Mesodermal cell (in vitro differentiated cells): ENCODE data around the gene RPTOR.

ENCODE experiments used
- H3K27ac ChIP-seq: 2 replicates; pipeline ENCODE4 v1.7.0; 2013; ENCODE audit warnings: mild to moderate bottlenecking, low read depth, low read length, moderate library complexity; ENCODE audit not compliant: severe bottlenecking
- H3K36me3 ChIP-seq: 2 replicates; pipeline ENCODE4 v1.7.1; 2013; ENCODE audit warnings: mild to moderate bottlenecking, low read length, moderate library complexity; ENCODE audit not compliant: control insufficient read depth, insufficient read depth
- H3K4me1 ChIP-seq: one replicate; pipeline ENCODE4 v1.7.1; 2013; ENCODE audit warnings: mild to moderate bottlenecking, low read length; ENCODE audit not compliant: insufficient read depth, control insufficient read depth, poor library complexity, severe bottlenecking
- H3K4me3 ChIP-seq: 2 replicates; pipeline ENCODE4 v1.7.0; 2013; ENCODE audit warnings: low read length, control low read depth, mild to moderate bottlenecking; ENCODE audit not compliant: insufficient read depth, poor library complexity, severe bottlenecking; ENCODE audit errors: extremely low read depth
- H3K9me3 ChIP-seq: 2 replicates; pipeline ENCODE4 v1.7.1; 2013; ENCODE audit warnings: mild to moderate bottlenecking, low read length, moderate library complexity; ENCODE audit not compliant: control insufficient read depth
- WGBS, 2 experiments: methylation state at CpG; one replicate each; pipeline ENCODE4 v1.1.5; 2013; ENCODE audit warnings: missing lambda C conversion rate in 2 of 2; ENCODE audit not compliant: insufficient coverage in 2 of 2; 5-methylcytosine and 5-hydroxymethylcytosine counted together

The RPTOR gene

GRCh38 chr17:80724775-80725266 is 180.2 kb downstream of the RPTOR start:
- Histone ChIP-seq H3K27ac (peak overlapping the region; percentile 72), H3K4me1 (peaks cover 32% of the 10 kb centered on the region), H3K4me3 (no peak overlapping the region), H3K9me3 (no peaks in the 10 kb centered on the region), H3K36me3 (peaks cover 6% of the 10 kb centered on the region)
- WGBS, 2 experiments, result 70 to 90% methylated on average over 9 to 11 of the region's 16 CpGs

- 74 to 85% methylated on average over 3 to 5 of the region's 8 CpGs for WGBS, 2 experiments
Measured at GRCh38 chr17:80725517-80725916, 180.9 kb downstream of the RPTOR start.

GRCh38 chr17:80726558-80727408 is 182.1 kb downstream of the RPTOR start:
- WGBS, 2 experiments, result 94 to 95% methylated on average over 40 to 41 of the region's 42 CpGs
- Histone ChIP-seq H3K4me3 (no peak overlapping the region), H3K27ac (no peak overlapping the region), H3K9me3 (no peaks in the 10 kb centered on the region), H3K4me1 (peaks cover 23% of the 10 kb centered on the region), H3K36me3 (peaks cover 6% of the 10 kb centered on the region)

More at GRCh38 chr17:80725517-80725916, 180.9 kb downstream of the RPTOR start:
- H3K27ac ChIP-seq, result peak overlapping the region; percentile 72
- H3K4me1 ChIP-seq, result peaks cover 29% of the 10 kb centered on the region
- peaks cover 6% of the 10 kb centered on the region for H3K36me3 ChIP-seq
- H3K4me3 ChIP-seq, result no peak overlapping the region
- H3K9me3 ChIP-seq, result no peaks in the 10 kb centered on the region

- WGBS, 2 experiments, result 94 to 96% methylated on average over 13 of the region's 13 CpGs
- Histone ChIP-seq H3K9me3 (no peaks in the 10 kb centered on the region), H3K4me3 (no peak overlapping the region), H3K27ac (no peak overlapping the region), H3K4me1 (peaks cover 23% of the 10 kb centered on the region), H3K36me3 (peaks cover 6% of the 10 kb centered on the region)
Measured at GRCh38 chr17:80727409-80727755, 182.7 kb downstream of the RPTOR start.

- H3K27ac ChIP-seq, result no peak overlapping the region
- peaks cover 6% of the 10 kb centered on the region for H3K36me3 ChIP-seq
- no peaks in the 10 kb centered on the region for H3K9me3 ChIP-seq
- H3K4me1 ChIP-seq, result peaks cover 23% of the 10 kb centered on the region
- 91 to 100% methylated on average over 4 to 6 of the region's 7 CpGs for WGBS, 2 experiments
- no peak overlapping the region for H3K4me3 ChIP-seq
Measured at GRCh38 chr17:80729016-80729415, 184.4 kb downstream of the RPTOR start.

GRCh38 chr17:80729761-80730160 is 185.1 kb downstream of the RPTOR start:
- H3K4me3 ChIP-seq, result no peak overlapping the region
- H3K27ac ChIP-seq, result no peak overlapping the region
- H3K9me3 ChIP-seq, result no peaks in the 10 kb centered on the region
- H3K4me1 ChIP-seq, result peaks cover 18% of the 10 kb centered on the region
- 92 to 95% methylated on average over 9 to 10 of the region's 10 CpGs for WGBS, 2 experiments
- H3K36me3 ChIP-seq, result peaks cover 6% of the 10 kb centered on the region

- H3K27ac ChIP-seq, result no peak overlapping the region
- WGBS, 2 experiments, result 83 to 92% methylated on average over 3 to 4 of the region's 6 CpGs
- peaks cover 9% of the 10 kb centered on the region for H3K4me1 ChIP-seq
- no peak overlapping the region for H3K4me3 ChIP-seq
- no peaks in the 10 kb centered on the region for H3K9me3 ChIP-seq
- H3K36me3 ChIP-seq, result peaks cover 6% of the 10 kb centered on the region
Measured at GRCh38 chr17:80730739-80731138, 186.1 kb downstream of the RPTOR start.

GRCh38 chr17:80731323-80731722 is 186.7 kb downstream of the RPTOR start:
- 85 to 98% methylated on average over 5 of the region's 7 CpGs for WGBS, 2 experiments
- Histone ChIP-seq H3K36me3 (peaks cover 6% of the 10 kb centered on the region), H3K9me3 (no peaks in the 10 kb centered on the region), H3K4me3 (no peak overlapping the region), H3K4me1 (peaks cover 4% of the 10 kb centered on the region), H3K27ac (no peak overlapping the region)

GRCh38 chr17:80732268-80732667 is 187.6 kb downstream of the RPTOR start:
- no peak overlapping the region for H3K27ac ChIP-seq
- no peaks in the 10 kb centered on the region for H3K9me3 ChIP-seq
- no peak overlapping the region for H3K4me3 ChIP-seq
- H3K36me3 ChIP-seq, result peaks cover 2% of the 10 kb centered on the region
- WGBS, 2 experiments, result 77% methylated on average over 3 of the region's 7 CpGs; no CpG with 5 or more reads in 1 of the 2 experiments
- peaks cover 4% of the 10 kb centered on the region for H3K4me1 ChIP-seq

GRCh38 chr17:80737106-80738019 is 192.7 kb downstream of the RPTOR start:
- H3K27ac ChIP-seq, result no peak overlapping the region
- WGBS, 2 experiments, result 93 to 95% methylated on average over 9 to 13 of the region's 17 CpGs
- H3K9me3 ChIP-seq, result peaks cover 13% of the 10 kb centered on the region
- no peaks in the 10 kb centered on the region for H3K4me1 ChIP-seq
- H3K36me3 ChIP-seq, result peaks cover 19% of the 10 kb centered on the region
- H3K4me3 ChIP-seq, result no peak overlapping the region
